Fibroblast of gingiva (primary cell): ENCODE data around the gene PTPN23.

Experiments used
- DNase-seq: peaks from one replicate; pipeline ENCODE4 v3.0.0-alpha.2; 2011; ENCODE audit warnings: low read depth

The PTPN23 gene

GRCh38 chr3:47405820-47406761, 25.3 kb downstream of the PTPN23 start:
- DNase-seq: no peak

- DNase-seq: no peak
Measured at GRCh38 chr3:47406762-47407149, 25.9 kb downstream of the PTPN23 start.

GRCh38 chr3:47407237-47407636, 26.4 kb downstream of the PTPN23 start:
- DNase-seq: no peak

- no peak for DNase-seq
Measured at GRCh38 chr3:47407896-47408838, 27.3 kb downstream of the PTPN23 start.

- no peak for DNase-seq
Measured at GRCh38 chr3:47408839-47409229, 28.0 kb downstream of the PTPN23 start.

GRCh38 chr3:47409284-47409683, 28.5 kb downstream of the PTPN23 start:
- no peak for DNase-seq

- no peak for DNase-seq
Measured at GRCh38 chr3:47409688-47410416, 29.0 kb downstream of the PTPN23 start.

GRCh38 chr3:47410417-47410720, 29.5 kb downstream of the PTPN23 start:
- no peak for DNase-seq

GRCh38 chr3:47410801-47411646, 30.2 kb downstream of the PTPN23 start:
- DNase-seq: no peak

- DNase-seq: no peak
Measured at GRCh38 chr3:47411696-47412452, 31.1 kb downstream of the PTPN23 start.

GRCh38 chr3:47412453-47412756, 31.6 kb downstream of the PTPN23 start:
- DNase-seq: no peak

GRCh38 chr3:47412842-47413520, 32.2 kb downstream of the PTPN23 start:
- no peak for DNase-seq

- no peak for DNase-seq
Measured at GRCh38 chr3:47413751-47414150, 32.9 kb downstream of the PTPN23 start.

GRCh38 chr3:47414161-47414564, 33.3 kb downstream of the PTPN23 start:
- no peak for DNase-seq

GRCh38 chr3:47414666-47415587, 34.1 kb downstream of the PTPN23 start:
- DNase-seq: no peak

GRCh38 chr3:47416041-47416440, 35.2 kb downstream of the PTPN23 start:
- no peak for DNase-seq

GRCh38 chr3:47418167-47419082, 37.6 kb downstream of the PTPN23 start:
- no peak for DNase-seq
